Measurements from ENCODE around the gene LVRN. TPM values are rescaled to one million over a fixed set of nuclear protein-coding genes. Genes with fewer than 3 reads are reported as not detected.

The LVRN gene
- total RNA-seq, 2 experiments from 2014 or later = not detected

- CTCF ChIA-PET = no interaction called here
- Mint-ChIP-seq H3K4me1 (no peaks in the 10 kb centered on the region), H3K4me3 (no peak overlapping the region)
Observed at GRCh38 chr5:116058346-116058936, 96.2 kb downstream of the LVRN start.

GRCh38 chr5:116062352-116062751 lies 100.1 kb downstream of the LVRN start:
- no peaks in the 10 kb centered on the region for H3K36me3 Mint-ChIP-seq (ENCODE audit: low read depth)
- ChIA-PET CTCF (interaction anchor here (0.9 kb wide), 1 partner anchor 27 kb away, joined by 3 read pairs; no protein-coding TSS in a partner anchor), POLR2A (no interaction called here)
- no peaks in the 10 kb centered on the region for H3K9me3 Mint-ChIP-seq
- no peak overlapping the region for H3K4me3 Mint-ChIP-seq
- no peak for DNase-seq
- H3K27ac Mint-ChIP-seq = no peak overlapping the region
- H3K27me3 Mint-ChIP-seq = peaks cover 29% of the 10 kb centered on the region
- no peaks in the 10 kb centered on the region for H3K4me1 Mint-ChIP-seq

More at GRCh38 chr5:116058346-116058936, 96.2 kb downstream of the LVRN start:
- POLR2A ChIA-PET = no interaction called here
- no peaks in the 10 kb centered on the region for H3K36me3 Mint-ChIP-seq (ENCODE audit: low read depth)
- H3K27me3 Mint-ChIP-seq = peaks cover 25% of the 10 kb centered on the region
- no peak overlapping the region for H3K27ac Mint-ChIP-seq
- no peaks in the 10 kb centered on the region for H3K9me3 Mint-ChIP-seq
- no peak for DNase-seq

- Mint-ChIP-seq H3K4me1 (no peaks in the 10 kb centered on the region), H3K27ac (no peak overlapping the region), H3K9me3 (no peaks in the 10 kb centered on the region), H3K36me3 (ENCODE audit: low read depth) (no peaks in the 10 kb centered on the region), H3K4me3 (no peak overlapping the region), H3K27me3 (peaks cover 20% of the 10 kb centered on the region)
- DNase-seq = no peak
- CTCF ChIA-PET = no interaction called here
- POLR2A ChIA-PET = no interaction called here
Observed at GRCh38 chr5:116063950-116064349, 101.7 kb downstream of the LVRN start.

- H3K27me3 Mint-ChIP-seq = peaks cover 24% of the 10 kb centered on the region
- CTCF ChIA-PET = no interaction called here
- no peaks in the 10 kb centered on the region for H3K36me3 Mint-ChIP-seq (ENCODE audit: low read depth)
- H3K4me3 Mint-ChIP-seq = no peak overlapping the region
- POLR2A ChIA-PET = no interaction called here
- H3K9me3 Mint-ChIP-seq = no peaks in the 10 kb centered on the region
- no peak overlapping the region for H3K27ac Mint-ChIP-seq
- H3K4me1 Mint-ChIP-seq = no peaks in the 10 kb centered on the region
- DNase-seq = peak; percentile 18
Observed at GRCh38 chr5:116068028-116068632, 105.9 kb downstream of the LVRN start.

- Mint-ChIP-seq H3K4me1 (peaks cover 4% of the 10 kb centered on the region), H3K9me3 (no peaks in the 10 kb centered on the region), H3K36me3 (ENCODE audit: low read depth) (no peaks in the 10 kb centered on the region), H3K27ac (no peak overlapping the region), H3K4me3 (no peak overlapping the region), H3K27me3 (peaks cover 19% of the 10 kb centered on the region)
- ChIA-PET CTCF (no interaction called here), POLR2A (no interaction called here)
- no peak for DNase-seq
Observed at GRCh38 chr5:116071211-116071610, 108.9 kb downstream of the LVRN start.

GRCh38 chr5:116075191-116075831 lies 113.0 kb downstream of the LVRN start:
- no peaks in the 10 kb centered on the region for H3K9me3 Mint-ChIP-seq
- CTCF ChIA-PET = no interaction called here

GRCh38 chr5:116076496-116076895 lies 114.2 kb downstream of the LVRN start:
- Mint-ChIP-seq H3K9me3 (no peaks in the 10 kb centered on the region), H3K27ac (no peak overlapping the region), H3K27me3 (peaks cover 3% of the 10 kb centered on the region), H3K36me3 (ENCODE audit: low read depth) (peaks cover 2% of the 10 kb centered on the region), H3K4me3 (no peak overlapping the region), H3K4me1 (peaks cover 4% of the 10 kb centered on the region)
- no peak for DNase-seq
- CTCF ChIA-PET = interaction anchor here (1.0 kb wide), 1 partner anchor 9 kb away, joined by 3 read pairs; the partner anchor contains the start of gene COMMD10
- POLR2A ChIA-PET = interaction anchor here (0.7 kb wide), 1 partner anchor 234 kb away, joined by 3 read pairs; no protein-coding TSS in a partner anchor

More at GRCh38 chr5:116075191-116075831, 113.0 kb downstream of the LVRN start:
- H3K36me3 Mint-ChIP-seq (ENCODE audit: low read depth) = no peaks in the 10 kb centered on the region
- no peak overlapping the region for H3K4me3 Mint-ChIP-seq
- peaks cover 4% of the 10 kb centered on the region for H3K4me1 Mint-ChIP-seq
- POLR2A ChIA-PET = no interaction called here
- no peak for DNase-seq
- H3K27ac Mint-ChIP-seq = no peak overlapping the region
- H3K27me3 Mint-ChIP-seq = peaks cover 3% of the 10 kb centered on the region

Other genes starting within 250 kb of the LVRN start
- not detected for gene CDO1, start 145.8 kb upstream of the LVRN start, total RNA-seq
- 10 to 100 TPM; 44.5 to 48.2 TPM for gene ATG12, start 120.9 kb upstream of the LVRN start, total RNA-seq
- gene AP3S1, start 120.5 kb upstream of the LVRN start, total RNA-seq = 10 to 100 TPM; 68.8 to 74.0 TPM
- not detected for gene ARL14EPL, start 70.0 kb downstream of the LVRN start, total RNA-seq
- 10 to 100 TPM; 24.8 to 27.3 TPM for gene COMMD10, start 122.5 kb downstream of the LVRN start, total RNA-seq